Activated CD8-positive, alpha-beta memory T cell treated with anti-CD3 and anti-CD28 coated beads for 24 hours (primary cell): ENCODE data around the gene RASGRF1.
"Not testable (repeated sequence)": the region's sequence is repeated elsewhere in the genome, so short reads cannot be mapped to it uniquely, and the experiment has no call there.

Experiments
- DNase-seq: peaks from one replicate; pipeline ENCODE4 v3.0.0-alpha.2; 2020

The RASGRF1 gene

GRCh38 chr15:79003896-79004295 lies 86.7 kb downstream of the RASGRF1 start:
- DNase-seq = no peak

DNA sequence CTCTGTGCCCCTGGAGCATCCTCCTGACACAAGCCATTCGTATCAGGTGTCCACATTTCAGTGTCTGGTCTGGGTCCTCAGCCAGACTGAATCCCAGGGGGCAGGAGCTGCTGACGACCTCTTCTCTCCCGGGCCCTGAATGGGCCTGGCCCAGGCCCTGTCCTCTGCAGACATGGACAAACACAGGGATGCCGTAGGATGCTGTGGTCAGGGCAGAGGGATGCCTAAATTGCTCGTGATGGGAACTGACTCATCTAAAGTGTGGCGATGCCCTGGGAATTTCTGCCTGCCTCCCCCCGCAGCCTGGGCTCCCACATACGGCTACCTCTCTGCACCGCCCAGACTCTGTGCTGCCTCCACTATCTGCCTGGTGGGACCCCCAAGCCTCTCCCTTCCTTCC lies 87.3 kb downstream of the RASGRF1 start:
- DNase-seq = no peak

- no peak for DNase-seq
Observed at GRCh38 chr15:79002581-79002980, 88.0 kb downstream of the RASGRF1 start.

DNA sequence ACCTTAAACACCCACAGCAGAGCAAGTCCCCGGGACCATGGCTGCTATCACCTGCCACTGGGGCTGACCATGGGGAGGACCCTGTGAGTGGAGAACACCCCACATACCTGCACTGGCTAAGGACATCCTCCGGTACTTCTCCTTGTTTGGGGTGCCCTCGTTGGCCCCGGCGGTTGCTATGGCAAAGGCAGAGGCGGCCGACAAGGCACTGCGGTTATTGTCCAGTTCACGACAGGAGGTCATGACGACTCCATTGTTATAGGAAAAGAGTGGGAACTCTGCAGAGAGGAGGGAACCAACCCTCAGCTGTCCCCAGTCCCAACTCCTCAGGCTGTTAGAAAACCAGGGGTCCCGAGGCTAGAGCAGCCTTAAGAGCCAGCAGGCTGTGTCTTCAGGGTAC lies 90.9 kb downstream of the RASGRF1 start:
- DNase-seq = no peak

GRCh38 chr15:78998526-78998925 lies 92.1 kb downstream of the RASGRF1 start:
- DNase-seq = no peak

GRCh38 chr15:78997981-78998499 lies 92.5 kb downstream of the RASGRF1 start:
- no peak for DNase-seq

- no peak for DNase-seq
Observed at GRCh38 chr15:78996894-78997275, 93.7 kb downstream of the RASGRF1 start.

- DNase-seq = no peak
Observed at GRCh38 chr15:78995921-78996893, 94.4 kb downstream of the RASGRF1 start.

GRCh38 chr15:78995161-78995560 lies 95.4 kb downstream of the RASGRF1 start:
- DNase-seq = not testable (repeated sequence)

- DNase-seq = no peak
Observed at GRCh38 chr15:78993931-78994530, 96.5 kb downstream of the RASGRF1 start.

GRCh38 chr15:78993257-78993930 lies 97.2 kb downstream of the RASGRF1 start:
- no peak for DNase-seq

DNA sequence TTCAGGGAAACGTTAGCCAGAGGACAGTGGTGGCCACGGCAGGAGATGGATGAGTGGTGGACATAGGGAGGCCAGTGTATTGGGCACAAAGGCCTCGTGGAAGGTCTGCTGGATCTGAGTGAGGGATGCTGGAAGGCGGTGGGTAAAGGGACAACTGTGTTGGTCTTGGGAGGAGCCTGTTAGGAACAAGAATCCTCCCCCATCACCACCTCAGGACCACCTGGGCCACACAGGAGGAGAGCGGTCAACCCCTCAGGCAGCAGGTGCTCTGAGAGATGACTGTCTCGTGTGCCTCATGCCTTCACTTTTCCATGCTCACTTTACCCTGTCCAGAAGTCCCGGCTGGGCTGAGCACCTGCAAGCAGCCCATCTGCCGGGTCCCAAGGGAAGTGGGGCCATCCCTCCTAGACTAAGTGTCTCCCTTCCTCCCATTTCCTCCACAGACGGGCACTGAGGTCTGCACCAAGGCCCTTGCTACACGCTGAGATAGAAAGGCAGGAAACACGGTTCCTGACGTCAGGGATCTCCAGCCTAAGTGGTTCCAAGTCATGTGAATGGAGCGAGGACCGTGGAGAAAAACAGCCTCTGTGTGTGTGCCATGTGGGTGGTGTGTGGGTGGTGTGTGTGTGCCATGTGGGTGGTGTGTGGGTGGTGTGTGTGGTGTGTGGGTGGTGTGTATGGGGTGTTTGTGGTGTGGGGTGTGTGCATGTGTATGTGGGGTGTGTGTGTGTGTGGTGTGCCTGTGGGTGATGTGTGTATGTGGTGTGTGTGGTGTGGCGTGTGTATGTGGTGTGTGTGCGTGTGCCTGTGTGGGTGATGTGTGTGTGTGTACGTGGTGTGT lies 97.9 kb downstream of the RASGRF1 start:
- no peak for DNase-seq

- DNase-seq = no peak
Observed at GRCh38 chr15:78991879-78992278, 98.7 kb downstream of the RASGRF1 start.

DNA sequence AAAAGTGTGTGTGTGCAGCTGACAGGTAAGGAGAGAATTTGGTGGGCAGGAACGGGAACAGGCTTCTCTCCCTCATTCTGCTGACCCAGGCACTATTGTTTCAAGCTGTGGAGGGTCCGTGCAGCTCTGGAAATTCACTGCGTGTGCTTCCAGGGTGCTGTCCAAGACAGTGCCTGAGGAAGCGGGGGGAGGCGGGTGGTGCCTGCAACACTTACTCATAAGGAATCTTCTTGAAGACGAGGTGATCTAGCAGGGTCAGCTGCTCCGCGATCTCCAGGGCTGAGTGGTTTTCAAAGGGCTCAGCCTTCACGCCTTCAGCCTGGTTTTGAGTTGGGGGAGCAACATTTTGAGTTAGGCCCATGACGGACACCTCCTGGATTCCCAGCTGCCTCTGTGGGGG lies 99.1 kb downstream of the RASGRF1 start:
- DNase-seq = no peak

GRCh38 chr15:78990278-78990677 lies 100.3 kb downstream of the RASGRF1 start:
- DNase-seq = no peak

- no peak for DNase-seq
Observed at GRCh38 chr15:78989701-78990240, 100.8 kb downstream of the RASGRF1 start.

GRCh38 chr15:78988361-78988911 lies 102.1 kb downstream of the RASGRF1 start:
- DNase-seq = no peak

GRCh38 chr15:78987556-78988360 lies 102.8 kb downstream of the RASGRF1 start:
- DNase-seq = no peak

GRCh38 chr15:78985859-78986475 lies 104.6 kb downstream of the RASGRF1 start:
- DNase-seq = no peak

GRCh38 chr15:78984041-78984440 lies 106.5 kb downstream of the RASGRF1 start:
- no peak for DNase-seq
